NCI-H2107 (cell line): ENCODE data around the gene KRT14.
"Not testable (repeated sequence)": the region's sequence is repeated elsewhere in the genome, so short reads cannot be mapped to it uniquely, and the experiment has no call there.

Experiments used
- DNase-seq: peaks from one replicate; lab custom pipeline; 2025; lab: John Stamatoyannopoulos, UW

The KRT14 gene

GRCh38 chr17:41578971-41579370 is 7.7 kb downstream of the KRT14 start:
- DNase-seq = no peak

- no peak for DNase-seq
These were observed 8.2 kb downstream of the KRT14 start for GRCh38 chr17:41578538-41578937.

GRCh38 chr17:41576740-41577139 is 10.0 kb downstream of the KRT14 start:
- DNase-seq = not testable (repeated sequence)

DNA sequence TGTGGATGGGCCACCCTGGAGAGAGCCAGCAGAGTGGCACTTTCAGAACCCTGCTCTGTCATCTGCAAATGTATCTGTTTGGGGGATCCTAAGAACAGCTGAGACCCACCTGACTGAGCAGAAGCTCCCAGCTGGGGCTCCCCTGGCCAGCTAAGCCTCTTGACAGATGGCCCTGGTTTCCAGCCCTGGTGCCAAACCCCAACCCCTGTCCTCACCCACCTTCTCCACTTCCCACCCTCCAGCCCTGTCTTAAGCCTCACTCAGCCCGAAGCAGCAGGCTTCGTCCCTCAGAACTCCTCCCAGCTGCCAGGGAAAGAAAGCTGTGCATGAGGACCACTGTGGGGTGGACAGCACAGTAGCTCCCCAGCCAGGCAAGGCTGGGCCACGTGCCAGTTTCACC is 11.4 kb downstream of the KRT14 start:
- DNase-seq = no peak

DNA sequence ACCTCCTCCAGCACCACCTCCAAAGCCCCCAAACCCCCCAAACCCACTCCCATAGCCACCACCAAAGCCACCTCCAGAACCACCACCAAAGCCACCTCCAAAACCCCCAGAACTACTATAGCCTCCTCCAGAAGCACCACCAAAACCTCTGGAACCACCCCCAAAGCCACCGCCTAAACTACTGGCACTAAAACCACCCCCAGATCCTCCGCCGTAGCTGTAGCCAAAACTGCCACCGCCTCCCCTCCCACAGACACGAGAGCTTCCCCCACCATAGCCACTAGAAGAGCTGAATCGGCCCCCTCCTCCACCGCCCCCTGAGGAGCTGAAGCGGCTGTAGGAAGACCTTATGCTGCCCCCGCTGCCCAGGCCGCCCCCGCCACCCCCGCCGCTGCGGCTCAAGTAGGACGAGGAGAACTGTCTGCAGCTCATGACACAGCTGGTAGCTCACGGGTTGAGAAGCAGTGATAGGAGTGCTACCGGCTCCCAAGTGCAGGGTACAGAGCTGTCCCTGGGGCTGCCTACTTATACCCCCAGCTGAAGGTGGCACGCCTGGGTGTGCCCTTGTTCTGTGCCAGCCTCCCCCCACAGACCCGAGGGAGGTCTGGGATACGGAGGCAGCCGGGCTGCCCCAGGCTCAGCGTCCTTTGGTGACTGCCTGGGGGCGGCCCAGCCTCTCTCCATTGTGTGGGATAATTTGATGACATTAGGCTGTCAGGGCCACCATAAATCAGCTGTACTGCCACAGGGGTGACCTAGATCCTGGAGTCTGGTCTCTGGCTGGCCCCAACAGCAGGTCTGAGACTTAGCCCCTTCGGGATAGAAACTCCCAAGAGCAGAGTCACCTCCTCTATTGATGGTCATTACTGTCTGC is 14.9 kb downstream of the KRT14 start, which contains the start of gene KRT9:
TSS of gene KRT9 (minus strand) at position 499 of the 874 bp plus-strand sequence. CDS start at position 432, 67 bp downstream.
- DNase-seq = no peak

GRCh38 chr17:41567317-41567716 is 19.4 kb downstream of the KRT14 start:
- DNase-seq = no peak

DNA sequence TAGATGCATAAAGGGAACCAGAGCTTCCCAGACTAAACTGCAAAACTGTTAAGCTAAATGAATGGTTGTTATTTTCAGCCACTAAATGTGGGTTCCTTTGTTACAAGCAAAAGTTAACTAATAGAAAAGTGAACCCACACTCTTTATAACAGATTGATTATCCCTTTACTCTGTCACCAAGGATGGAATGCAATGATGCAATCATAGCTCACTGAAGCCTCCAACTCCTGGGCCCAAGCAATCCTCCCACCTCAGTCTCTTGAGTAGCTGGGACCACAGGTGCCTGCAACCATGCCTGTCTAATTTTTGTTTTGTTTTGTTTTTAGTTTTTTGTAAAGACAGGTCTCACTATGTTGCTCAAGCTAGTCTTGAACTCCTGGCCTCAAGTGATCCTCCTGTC is 21.4 kb downstream of the KRT14 start:
- DNase-seq = no peak

GRCh38 chr17:41563607-41564170 is 23.0 kb downstream of the KRT14 start:
- DNase-seq = no peak

- no peak for DNase-seq
These were observed 25.1 kb downstream of the KRT14 start for GRCh38 chr17:41561554-41561953.

- no peak for DNase-seq
These were observed 27.1 kb downstream of the KRT14 start for GRCh38 chr17:41559548-41559947.

- DNase-seq = no peak
These were observed 29.8 kb downstream of the KRT14 start for GRCh38 chr17:41556931-41557330.

- DNase-seq = no peak
These were observed 30.4 kb downstream of the KRT14 start for GRCh38 chr17:41556306-41556705.

- no peak for DNase-seq
These were observed 31.4 kb downstream of the KRT14 start for GRCh38 chr17:41555105-41555887.

DNA sequence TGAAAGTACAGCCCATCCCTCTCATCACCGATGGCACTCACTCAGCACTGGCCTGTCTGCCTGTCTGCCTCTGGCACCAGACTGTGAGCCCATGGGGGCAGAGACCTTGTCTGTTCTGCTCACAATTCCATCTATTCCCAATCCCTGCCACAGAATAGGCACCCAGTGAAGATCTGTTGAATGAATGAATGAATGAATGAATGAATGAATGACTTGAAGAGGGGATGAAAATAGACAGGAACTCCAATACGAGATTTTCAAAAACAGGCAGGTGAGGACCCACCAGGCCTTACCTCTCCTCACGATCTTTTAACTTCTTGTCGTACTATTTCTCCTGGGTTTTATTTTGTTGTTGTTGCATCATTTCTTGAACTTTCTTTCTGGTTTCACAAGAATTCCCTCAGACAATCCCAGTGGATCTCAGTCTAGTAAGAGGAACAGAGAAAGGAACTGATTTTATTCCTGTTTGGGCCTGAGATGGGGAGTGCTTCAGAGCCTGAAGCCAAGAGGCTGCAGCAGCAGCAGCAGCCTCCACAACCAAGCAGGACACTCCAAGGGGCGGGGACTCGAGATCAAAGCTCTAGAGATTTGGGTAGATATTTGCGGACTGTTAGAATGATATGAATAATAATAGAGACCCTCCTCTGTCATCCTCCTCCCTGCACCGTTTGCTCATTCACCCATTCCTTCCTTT is 32.6 kb downstream of the KRT14 start:
- DNase-seq = no peak

DNA sequence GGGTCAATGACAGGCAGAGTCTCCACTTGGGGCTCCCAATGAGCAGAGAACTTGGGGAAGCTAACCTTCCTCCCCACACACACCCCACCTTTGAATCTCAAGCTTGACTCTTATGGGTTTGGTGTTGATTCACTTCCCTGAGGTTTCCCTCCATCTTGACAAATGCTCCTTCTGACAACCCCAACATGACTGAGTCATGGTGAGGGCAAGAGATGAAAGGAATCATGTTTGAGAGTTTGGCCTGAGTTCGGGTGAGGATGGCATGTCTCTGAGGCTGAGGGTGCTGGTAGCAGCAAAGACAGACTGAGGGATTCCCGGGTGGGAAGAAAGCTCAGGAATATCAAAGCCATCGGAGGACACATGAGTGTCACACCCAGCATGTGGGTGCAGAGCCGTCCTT is 33.5 kb downstream of the KRT14 start:
- DNase-seq = no peak

GRCh38 chr17:41552455-41552854 is 34.2 kb downstream of the KRT14 start:
- DNase-seq = no peak

DNA sequence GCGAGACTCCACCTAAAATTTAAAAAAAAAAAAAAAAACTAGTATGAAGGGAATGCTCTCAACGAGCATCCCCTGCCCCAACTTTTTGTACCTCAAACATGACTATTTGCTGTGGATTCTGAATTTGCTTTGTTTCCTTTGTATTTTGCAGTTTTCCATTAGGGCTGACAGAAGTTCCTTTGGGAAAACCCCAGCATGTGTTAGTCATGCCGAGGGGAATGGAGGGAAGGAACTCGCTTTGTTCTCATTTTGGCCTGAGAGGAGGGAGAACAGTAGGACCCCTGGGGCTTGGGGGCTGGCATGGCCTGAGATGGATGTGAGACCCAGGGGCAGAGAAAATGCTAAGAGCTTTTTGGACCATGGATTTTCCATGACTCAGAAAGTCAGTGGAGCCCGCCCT is 35.3 kb downstream of the KRT14 start:
- no peak for DNase-seq

DNA sequence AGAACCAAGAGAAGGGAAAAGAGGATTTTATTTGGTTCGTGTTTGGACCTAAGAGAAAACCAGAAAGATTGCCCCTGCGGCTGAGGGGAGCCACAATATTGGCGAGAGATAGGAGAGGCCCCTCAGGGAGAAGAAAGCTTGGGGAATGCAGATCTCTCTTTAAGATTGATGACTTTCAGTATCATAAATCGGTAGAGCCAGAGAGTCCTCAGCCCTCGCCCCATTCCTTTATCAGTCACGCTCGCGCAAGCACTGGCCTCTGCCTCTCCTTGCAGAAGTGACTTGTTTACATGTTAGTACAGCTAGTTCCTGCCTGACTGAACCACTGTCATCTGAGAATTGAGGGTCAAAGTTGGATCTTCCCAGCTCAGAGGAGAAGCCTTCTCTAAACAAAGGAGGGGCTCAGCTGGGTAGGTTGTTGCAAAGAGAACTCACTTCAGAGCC is 37.1 kb downstream of the KRT14 start:
- no peak for DNase-seq

DNA sequence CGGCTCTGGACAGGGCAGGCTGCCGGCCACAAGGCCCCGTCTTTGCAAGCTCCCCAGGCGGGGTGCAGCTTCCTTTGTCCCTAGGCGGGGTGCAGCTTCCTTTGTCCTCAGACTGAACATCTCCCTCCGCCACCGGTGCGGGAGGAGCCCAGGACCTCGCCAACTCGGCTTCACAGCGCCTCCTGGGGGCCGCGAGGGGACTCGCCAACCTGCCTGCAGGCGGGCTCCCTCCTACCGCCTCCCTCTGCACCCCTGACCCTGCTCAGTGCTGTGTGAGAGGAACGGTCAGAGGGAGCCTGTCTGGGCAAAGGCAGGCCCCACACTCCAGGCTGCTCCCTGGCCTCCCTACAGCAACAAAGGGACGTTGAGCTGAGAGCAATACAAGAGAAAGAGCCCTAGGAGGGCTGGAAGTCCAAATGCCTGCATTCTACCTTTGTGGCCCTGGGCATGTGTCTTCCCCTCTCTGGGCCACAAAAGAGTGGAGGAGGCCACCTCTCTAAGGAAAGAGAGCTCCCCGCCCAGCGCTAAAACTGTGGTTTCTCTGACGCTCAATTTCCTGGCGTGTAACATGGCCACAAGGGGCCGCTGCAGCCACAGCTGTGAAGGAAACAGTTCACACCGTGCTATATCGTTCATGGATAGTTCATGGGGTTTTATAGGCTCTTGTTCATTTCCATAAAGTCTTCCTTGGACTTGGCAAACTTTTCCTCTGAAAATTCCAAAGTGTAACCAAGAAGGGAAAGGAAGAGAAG is 37.7 kb downstream of the KRT14 start:
- DNase-seq = peak; percentile 48

- no peak for DNase-seq
These were observed 38.5 kb downstream of the KRT14 start for GRCh38 chr17:41547921-41548843.
